Neuronal stem cell (in vitro differentiated cells): ENCODE results near the gene FOXC1.

Experiments used
- DNase-seq: peaks from one replicate; pipeline ENCODE4 v3.0.0-alpha.2; 2013; ENCODE audit warnings: low spot score
- H2AFZ ChIP-seq: one replicate; pipeline ENCODE4 v1.6.1; 2013; ENCODE audit warnings: mild to moderate bottlenecking, low read length, inconsistent platforms
- H2AK5ac ChIP-seq: 2 replicates; pipeline ENCODE4 v1.6.1; 2013; ENCODE audit warnings: low read depth, mild to moderate bottlenecking, inconsistent platforms, low read length, moderate library complexity, mixed read lengths
- H2BK120ac ChIP-seq: 2 replicates; pipeline ENCODE4 v1.6.1; 2013; ENCODE audit warnings: low read depth, mild to moderate bottlenecking, inconsistent platforms, low read length, moderate library complexity, mixed read lengths
- H2BK12ac ChIP-seq: one replicate; pipeline ENCODE4 v1.6.1; 2013; ENCODE audit warnings: low read length, inconsistent platforms
- H2BK15ac ChIP-seq: 2 replicates; pipeline ENCODE4 v1.6.1; 2013; ENCODE audit warnings: mild to moderate bottlenecking, low read length, inconsistent platforms, mixed read lengths
- H2BK5ac ChIP-seq: one replicate; pipeline ENCODE4 v1.6.1; 2013; ENCODE audit warnings: inconsistent platforms, mild to moderate bottlenecking, low read length, moderate library complexity
- H3K14ac ChIP-seq: one replicate; pipeline ENCODE4 v1.6.1; 2013; ENCODE audit warnings: low read length, inconsistent platforms
- H3K18ac ChIP-seq: 2 replicates; pipeline ENCODE4 v1.6.1; 2013; ENCODE audit warnings: low read length, inconsistent platforms
- H3K23ac ChIP-seq: 2 replicates; pipeline ENCODE4 v1.6.1; 2013; ENCODE audit warnings: low read depth, mild to moderate bottlenecking, mixed read lengths, low read length, inconsistent platforms; ENCODE audit not compliant: poor library complexity
- H3K27ac ChIP-seq: replicated peaks from 3 replicates; pipeline ENCODE4 v1.5.1; 2013; ENCODE audit warnings: low read length, inconsistent platforms
- H3K27me3 ChIP-seq, 3 experiments: 2 replicates each; pipeline ENCODE4 v1.6.1; 2013; ENCODE audit warnings: low read length in 3 of 3, mild to moderate bottlenecking in 2 of 3, inconsistent platforms in 1 of 3, low read depth in 1 of 3, mixed read lengths in 1 of 3, moderate library complexity in 1 of 3; ENCODE audit not compliant: control insufficient read depth in 3 of 3, insufficient read depth in 3 of 3
- H3K36me3 ChIP-seq, 2 donors: replicated peaks in 1 of 2; 2 replicates each; pipeline ENCODE4 v1.6.1; 2013; ENCODE audit warnings: low read length in 2 of 2; ENCODE audit not compliant: control insufficient read depth in 2 of 2, insufficient read depth in 2 of 2
- H3K4ac ChIP-seq: 2 replicates; pipeline ENCODE4 v1.6.1; 2013; ENCODE audit warnings: inconsistent platforms, mild to moderate bottlenecking, low read length, moderate library complexity
- H3K4me1 ChIP-seq, 2 donors: 1 replicate in 1 of 2; 2 replicates in 1 of 2; pipeline ENCODE4 v1.6.1; 2013; ENCODE audit warnings: low read length in 2 of 2, low read depth in 1 of 2; ENCODE audit not compliant: control insufficient read depth in 2 of 2, insufficient read depth in 1 of 2
- H3K4me2 ChIP-seq: one replicate; pipeline ENCODE4 v1.6.1; 2013; ENCODE audit warnings: mild to moderate bottlenecking, low read length, inconsistent platforms; ENCODE audit not compliant: insufficient read depth, poor library complexity, severe bottlenecking
- H3K4me3 ChIP-seq, 2 donors: 2 replicates each; pipeline ENCODE4 v1.5.1; 2013; ENCODE audit warnings: low read length in 2 of 2, mild to moderate bottlenecking in 2 of 2, inconsistent platforms in 1 of 2, moderate library complexity in 1 of 2
- H3K79me1 ChIP-seq: one replicate; pipeline ENCODE4 v1.6.1; 2013; ENCODE audit warnings: low read depth, mild to moderate bottlenecking, inconsistent platforms, low read length, moderate library complexity
- H3K9ac ChIP-seq: one replicate; pipeline ENCODE4 v1.6.1; 2013; ENCODE audit warnings: mild to moderate bottlenecking, low read depth, low read length, inconsistent platforms; ENCODE audit not compliant: poor library complexity
- H3K9me3 ChIP-seq, 2 donors: replicated peaks in 1 of 2; 2 replicates each; pipeline versions ENCODE3 to v1.6.1; 2013; ENCODE audit warnings: low read length in 2 of 2, mild to moderate bottlenecking in 2 of 2, inconsistent platforms in 1 of 2, low read depth in 1 of 2, mixed read lengths in 1 of 2, moderate library complexity in 1 of 2; ENCODE audit not compliant: control insufficient read depth in 2 of 2, insufficient read depth in 1 of 2
- H4K8ac ChIP-seq: one replicate; pipeline ENCODE4 v1.6.1; 2013; ENCODE audit warnings: low read depth, mild to moderate bottlenecking, inconsistent platforms, low read length, moderate library complexity
- H4K91ac ChIP-seq: one replicate; pipeline ENCODE4 v1.6.1; 2013; ENCODE audit warnings: low read length, low read depth, mild to moderate bottlenecking, inconsistent platforms; ENCODE audit not compliant: poor library complexity
- WGBS, 2 donors: extraction: QIAGEN DNeasy Blood & Tissue Kit; methylation state at CpG; one replicate each; pipeline ENCODE4 v1.1.7; 2013; ENCODE audit warnings: missing lambda C conversion rate in 2 of 2, mixed read lengths in 1 of 2; ENCODE audit not compliant: insufficient read length in 2 of 2, insufficient replicate concordance in 1 of 2; ENCODE audit errors: extremely low coverage in 2 of 2; 5-methylcytosine and 5-hydroxymethylcytosine counted together

The FOXC1 gene

GRCh38 chr6:1604158-1605003, 5.3 kb upstream of the FOXC1 start:
- H3K18ac ChIP-seq, result peak overlapping the region; percentile 87
- H3K27ac ChIP-seq, result no peak overlapping the region
- H3K9ac ChIP-seq, result peak overlapping the region; percentile 51
- H2AFZ ChIP-seq, result peak overlapping the region; percentile 98
- H3K23ac ChIP-seq, result peak overlapping the region; percentile 96
- no CpG with 5 or more reads among the region's 85 CpGs for WGBS, 2 donors
- H2AK5ac ChIP-seq, result no peak overlapping the region
- H3K4ac ChIP-seq, result no peak overlapping the region
- H4K8ac ChIP-seq, result no peak overlapping the region
- H3K4me2 ChIP-seq, result peak overlapping the region; percentile 98
- no peaks in the 10 kb centered on the region for H3K79me1 ChIP-seq
- peaks cover 23% of the 10 kb centered on the region in 2 donors for H3K4me1 ChIP-seq
- no peaks in the 10 kb centered on the region for H3K36me3 ChIP-seq
- H2BK120ac ChIP-seq, result no peak overlapping the region
- no peak overlapping the region for H2BK5ac ChIP-seq
- DNase-seq, result peak; percentile 85
- H3K4me3 ChIP-seq, result peak overlapping the region; percentile 44 to 73
- H2BK12ac ChIP-seq, result no peak overlapping the region
- no peak overlapping the region for H3K14ac ChIP-seq
- H2BK15ac ChIP-seq, result no peak overlapping the region
- H3K27me3 ChIP-seq, result peaks cover 41 to 88% (median 52%) of the 10 kb centered on the region in 3 experiments
- no peaks in the 10 kb centered on the region for H3K9me3 ChIP-seq
- no peak overlapping the region for H4K91ac ChIP-seq

DNA sequence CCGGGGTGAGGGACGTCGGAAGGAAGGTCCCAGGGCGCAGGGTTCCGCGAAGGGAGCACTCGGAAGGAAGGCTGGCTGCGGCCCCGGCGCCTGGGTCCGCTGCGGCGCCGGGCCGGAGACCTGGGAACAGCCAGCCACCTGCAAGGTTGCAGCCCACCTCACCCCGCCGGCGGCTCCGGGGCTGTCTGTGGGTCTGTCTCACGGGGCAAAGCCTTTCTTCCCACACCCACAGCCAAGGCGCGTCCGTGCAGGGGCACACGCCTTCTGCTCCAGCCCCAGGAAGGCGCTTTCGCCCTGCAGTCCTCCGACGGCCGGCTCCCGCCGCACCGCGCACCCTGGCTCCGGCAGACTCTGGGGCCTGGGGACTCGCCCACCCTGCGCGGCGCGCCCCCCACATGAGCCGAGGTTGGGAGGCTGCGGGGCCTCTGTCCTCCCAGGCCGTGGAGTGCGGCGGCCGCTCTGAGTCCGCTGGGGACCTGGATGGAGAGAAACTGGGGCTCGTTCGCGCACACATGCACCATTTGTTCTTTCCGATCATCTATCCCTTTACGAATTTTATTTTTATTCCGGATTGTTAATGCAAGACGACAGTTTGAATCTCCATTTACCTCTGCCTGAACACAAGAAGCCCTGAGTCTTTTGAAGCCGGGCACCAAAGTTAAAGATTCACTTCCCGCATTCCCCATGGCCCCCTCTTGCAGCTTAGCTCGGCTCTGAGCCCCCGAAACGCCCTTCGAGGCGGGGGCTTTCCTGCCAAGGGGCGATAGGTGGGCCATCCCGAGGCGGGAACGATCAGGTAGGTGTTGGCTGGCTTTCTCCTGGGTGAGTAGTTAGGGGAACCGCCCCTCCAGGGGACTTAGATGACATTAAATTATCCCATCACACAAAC, 4.5 kb upstream of the FOXC1 start:
- no peak overlapping the region for H3K9ac ChIP-seq
- H2BK5ac ChIP-seq, result no peak overlapping the region
- peaks cover 42 to 80% (median 54%) of the 10 kb centered on the region in 3 experiments for H3K27me3 ChIP-seq
- peak overlapping the region; percentile 98 for H3K4me2 ChIP-seq
- H2AK5ac ChIP-seq, result no peak overlapping the region
- no peak overlapping the region for H4K91ac ChIP-seq
- no peak overlapping the region for H2BK120ac ChIP-seq
- H3K27ac ChIP-seq, result no peak overlapping the region
- no peak overlapping the region for H4K8ac ChIP-seq
- peak overlapping the region; percentile 96 for H3K23ac ChIP-seq
- no peaks in the 10 kb centered on the region for H3K9me3 ChIP-seq
- no peak overlapping the region for H2BK12ac ChIP-seq
- peak overlapping the region; percentile 98 for H2AFZ ChIP-seq
- no peak for DNase-seq
- H3K18ac ChIP-seq, result peak overlapping the region; percentile 83
- no peak overlapping the region for H2BK15ac ChIP-seq
- H3K79me1 ChIP-seq, result peaks cover under 1% of the 10 kb centered on the region
- H3K4me1 ChIP-seq, result peaks cover 23% of the 10 kb centered on the region in 2 donors
- H3K14ac ChIP-seq, result no peak overlapping the region
- H3K36me3 ChIP-seq, result no peaks in the 10 kb centered on the region
- no peak overlapping the region for H3K4ac ChIP-seq
- H3K4me3 ChIP-seq, result peak overlapping the region; percentile 44 to 73
- no CpG with 5 or more reads among the region's 65 CpGs for WGBS, 2 donors

DNA sequence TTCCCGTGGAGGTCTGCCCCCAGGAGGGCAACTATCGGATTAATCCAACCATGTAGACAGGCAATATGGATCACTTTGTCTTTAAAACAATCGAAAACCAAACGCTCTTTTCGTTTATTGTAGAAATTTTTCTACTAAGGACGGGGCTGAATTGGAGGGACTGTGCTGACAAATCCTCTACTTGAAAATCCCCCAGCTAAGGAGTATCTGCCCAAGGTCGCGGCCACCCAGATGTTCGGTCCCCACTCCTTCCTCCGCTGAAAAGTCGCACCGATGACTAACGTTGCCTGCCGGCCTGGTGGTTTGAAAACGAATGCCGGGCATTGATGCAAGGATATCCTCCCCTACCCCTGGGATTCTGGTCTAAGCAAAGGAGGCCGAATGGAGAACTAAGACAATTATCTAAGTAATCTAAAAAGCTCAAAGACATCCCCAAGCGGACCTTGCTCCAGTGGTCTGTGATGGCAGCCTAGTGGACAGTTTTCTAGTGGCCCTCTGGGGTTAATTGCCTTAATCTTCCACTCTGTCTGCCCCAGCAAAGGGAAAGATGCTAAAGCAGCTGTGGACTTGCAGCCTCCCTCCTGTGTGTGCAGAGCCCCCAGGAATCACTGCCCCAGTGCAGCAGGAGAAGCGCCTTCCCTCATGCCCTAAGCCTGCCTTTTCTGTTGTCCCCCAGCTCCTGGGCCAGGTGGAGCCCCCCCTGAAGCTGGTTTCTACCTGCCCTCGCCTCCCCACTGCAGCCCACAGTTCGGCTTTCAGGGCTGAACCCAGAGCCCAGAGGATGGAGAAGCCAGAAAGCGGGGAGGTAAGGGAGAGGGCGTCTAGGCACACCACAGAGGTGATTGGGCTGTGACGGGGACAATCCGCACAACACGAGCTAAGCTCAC, 3.6 kb upstream of the FOXC1 start:
- Histone ChIP-seq H3K27me3 (peaks cover 50 to 75% (median 62%) of the 10 kb centered on the region in 3 experiments), H3K4me3 (no peak overlapping the region), H3K23ac (no peak overlapping the region), H3K4me1 (peaks cover 23 to 24% of the 10 kb centered on the region in 2 donors), H3K79me1 (peaks cover 3% of the 10 kb centered on the region), H2AFZ (peak overlapping the region; percentile 30), H2BK12ac (no peak overlapping the region), H4K8ac (no peak overlapping the region), H3K18ac (peak overlapping the region; percentile 84), H2BK5ac (no peak overlapping the region), H3K36me3 (no peaks in the 10 kb centered on the region), H3K9me3 (no peaks in the 10 kb centered on the region), H3K14ac (no peak overlapping the region), H2BK15ac (no peak overlapping the region), H3K4ac (no peak overlapping the region), H4K91ac (no peak overlapping the region), H2BK120ac (no peak overlapping the region), H3K27ac (no peak overlapping the region), H3K4me2 (peak overlapping the region; percentile 13), H2AK5ac (peak overlapping the region; percentile 14), H3K9ac (no peak overlapping the region)
- no CpG with 5 or more reads among the region's 26 CpGs for WGBS, 2 donors
- no peak for DNase-seq
